ENCODE data around the gene ANKRD55.

ANKRD55 gene

DNA sequence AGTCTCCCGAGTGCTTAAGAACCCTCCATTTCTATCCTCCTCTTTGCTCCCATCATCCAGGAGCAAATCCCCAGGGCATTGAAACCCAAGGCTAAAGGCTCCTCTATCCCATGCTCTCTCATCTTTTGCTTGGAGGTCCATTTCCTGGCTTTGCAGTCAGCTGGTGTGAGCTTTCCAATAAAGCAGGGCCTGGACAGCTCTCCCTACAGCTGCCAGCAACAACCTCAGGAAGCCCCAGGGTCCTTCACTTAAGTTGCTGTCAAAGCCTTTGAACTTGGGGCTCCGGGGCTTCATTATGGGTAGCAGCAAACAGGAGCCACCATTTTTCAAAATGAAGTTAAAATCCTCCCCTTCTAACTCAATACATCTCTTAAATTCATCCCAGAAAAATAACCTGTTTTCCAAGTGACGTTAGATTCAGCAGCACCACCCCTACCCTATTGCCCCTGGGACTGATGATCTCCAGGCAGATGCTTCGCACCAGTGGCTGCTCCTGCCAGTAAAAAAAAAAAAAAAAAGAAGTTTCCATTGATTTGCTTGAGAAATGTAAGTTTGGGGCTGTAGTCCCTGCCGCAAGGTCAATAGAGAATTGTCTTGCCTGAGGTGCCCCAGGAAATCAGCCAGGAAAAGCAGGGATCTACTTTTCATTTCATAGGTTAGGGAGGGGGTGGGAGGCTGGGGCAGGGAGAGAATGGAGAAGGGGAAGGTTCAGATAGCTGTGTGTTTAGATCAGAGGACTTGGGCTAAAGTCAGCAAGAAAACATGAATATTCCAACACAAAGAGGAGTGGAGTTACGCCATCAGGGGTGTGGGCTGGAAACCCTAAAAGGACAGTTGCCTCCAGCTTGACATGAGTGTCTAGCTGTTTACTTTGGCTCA, 154.6 kb downstream of the ANKRD55 start:
- DNase-seq (ENCODE audit: low read depth) = no peak

DNA sequence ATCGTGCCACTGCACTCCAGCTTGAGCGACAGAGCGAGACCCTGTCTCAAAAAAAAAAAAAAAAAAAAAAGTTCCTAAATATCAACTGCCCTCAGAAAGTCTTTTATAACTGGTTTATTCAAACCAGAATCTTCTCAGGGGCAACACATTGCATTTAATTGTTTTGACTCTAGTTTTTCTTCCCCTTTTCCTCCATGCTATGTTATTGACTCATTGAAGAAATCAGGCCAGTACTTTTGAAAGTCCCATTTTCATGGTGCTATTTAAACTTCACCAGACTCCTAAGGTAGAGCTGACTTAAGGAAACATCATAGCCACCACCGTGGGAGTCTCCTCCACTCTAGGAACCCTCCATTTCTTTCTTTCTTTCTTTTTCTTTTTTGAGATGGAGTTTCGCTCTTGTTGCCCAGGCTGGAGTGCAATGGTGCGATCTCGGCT, 155.3 kb downstream of the ANKRD55 start:
- no peak for DNase-seq (ENCODE audit: low read depth)

DNA sequence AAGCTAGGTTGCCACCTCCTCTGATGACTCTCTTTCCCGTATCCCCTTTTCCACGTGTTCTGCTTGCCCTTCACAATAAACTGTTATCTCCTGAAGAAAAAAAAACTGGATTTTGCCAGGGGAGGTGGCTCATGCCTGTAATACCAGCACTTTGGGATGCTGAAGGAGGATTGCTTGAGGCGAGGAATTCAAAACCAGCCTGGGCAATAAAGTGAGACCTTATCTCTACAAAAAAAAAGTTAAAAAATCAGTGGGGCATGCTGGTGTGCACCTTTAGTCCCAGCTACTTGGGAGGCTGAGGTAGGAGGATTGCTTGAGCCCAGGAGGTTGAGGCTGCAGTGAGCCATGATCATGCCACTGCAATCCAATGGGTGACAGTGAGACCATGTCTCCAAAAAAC, 156.6 kb downstream of the ANKRD55 start:
- DNase-seq (ENCODE audit: low read depth) = no peak

GRCh38 chr5:56075361-56075760, 157.8 kb downstream of the ANKRD55 start:
- DNase-seq (ENCODE audit: low read depth) = no peak

- DNase-seq (ENCODE audit: low read depth) = no peak
These were observed 160.0 kb downstream of the ANKRD55 start for GRCh38 chr5:56072863-56073766.

GRCh38 chr5:56071470-56071869, 161.7 kb downstream of the ANKRD55 start:
- DNase-seq (ENCODE audit: low read depth) = no peak

DNA sequence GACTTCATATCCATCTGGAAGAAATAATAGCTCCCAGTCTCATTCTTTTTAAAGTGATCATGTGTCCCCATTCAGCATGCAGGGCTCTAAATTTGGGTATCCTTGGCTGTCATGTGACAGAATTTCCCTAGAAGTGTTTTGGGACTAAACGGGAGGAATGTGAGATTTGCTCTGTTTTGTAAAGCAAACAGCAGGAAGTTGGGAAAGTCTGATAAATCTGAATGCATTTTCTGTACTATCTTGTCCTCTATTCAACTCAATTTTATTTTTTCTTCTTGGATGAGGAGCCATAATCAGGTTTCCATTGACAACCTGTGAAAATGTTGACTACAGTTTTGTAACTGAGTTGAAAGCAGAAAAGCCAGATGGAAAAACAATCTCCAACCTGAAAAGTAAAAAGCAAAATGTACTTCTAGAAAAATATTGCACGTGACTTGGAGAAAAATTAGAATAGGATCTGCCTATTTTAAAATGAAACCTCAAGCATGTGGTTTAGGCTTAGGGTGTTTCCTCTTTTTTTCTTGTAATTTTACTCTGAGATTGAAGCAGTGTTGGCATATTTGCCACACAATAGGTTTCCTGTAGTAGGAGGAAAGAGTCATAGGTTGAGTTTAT, 162.2 kb downstream of the ANKRD55 start:
- no peak for DNase-seq (ENCODE audit: low read depth)

DNA sequence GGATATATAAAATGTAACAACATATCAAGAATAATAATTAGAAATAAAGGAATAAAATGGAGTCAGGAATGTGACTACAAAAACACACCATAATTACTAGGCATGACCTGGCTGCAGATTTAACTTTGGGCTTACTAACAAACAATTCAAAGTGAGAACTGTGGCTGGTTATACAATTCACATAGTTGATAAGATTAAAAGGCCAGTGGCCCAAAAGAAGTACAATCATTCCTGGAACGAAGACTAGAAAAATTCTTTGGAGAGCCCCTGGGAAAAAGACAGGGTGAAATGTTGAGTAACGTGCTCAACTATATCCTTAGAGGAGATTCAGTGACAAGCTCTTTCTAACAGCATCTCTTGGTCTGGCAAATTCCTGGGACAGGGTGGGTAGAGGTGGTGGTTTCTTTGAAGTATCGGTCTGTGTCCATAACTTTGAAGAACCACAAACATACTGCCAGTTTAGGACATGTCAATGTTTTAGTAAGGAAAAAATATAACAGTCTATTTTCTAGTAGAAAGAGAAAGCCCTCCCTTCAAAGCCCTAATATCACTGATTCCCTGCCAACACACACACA, 163.4 kb downstream of the ANKRD55 start:
- DNase-seq (ENCODE audit: low read depth) = no peak

GRCh38 chr5:56066931-56067450, 166.1 kb downstream of the ANKRD55 start:
- no peak for DNase-seq (ENCODE audit: low read depth)

DNA sequence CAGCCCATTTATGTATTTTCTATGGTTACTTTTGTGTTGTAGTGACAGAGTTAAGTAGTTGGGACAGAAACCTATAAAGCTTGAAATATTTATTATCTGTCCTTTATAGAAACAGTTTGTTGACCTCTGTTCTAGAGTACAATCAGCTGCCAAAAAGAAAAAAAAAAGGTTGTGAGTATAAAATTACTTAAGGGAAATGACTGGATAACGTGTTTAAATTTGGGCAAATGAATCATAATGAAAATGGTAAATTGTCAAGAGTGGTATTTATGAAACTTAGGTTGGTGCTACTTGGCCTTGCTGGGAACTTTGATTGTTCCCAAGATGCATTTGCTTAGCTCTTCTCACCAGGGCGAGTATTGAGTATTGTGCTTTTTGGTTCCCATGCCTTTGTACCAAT, 168.1 kb downstream of the ANKRD55 start:
- no peak for DNase-seq (ENCODE audit: low read depth)

- no peak for DNase-seq (ENCODE audit: low read depth)
These were observed 172.6 kb downstream of the ANKRD55 start for GRCh38 chr5:56060276-56061110.

- no peak for DNase-seq (ENCODE audit: low read depth)
These were observed 173.3 kb downstream of the ANKRD55 start for GRCh38 chr5:56059854-56060253.

DNA sequence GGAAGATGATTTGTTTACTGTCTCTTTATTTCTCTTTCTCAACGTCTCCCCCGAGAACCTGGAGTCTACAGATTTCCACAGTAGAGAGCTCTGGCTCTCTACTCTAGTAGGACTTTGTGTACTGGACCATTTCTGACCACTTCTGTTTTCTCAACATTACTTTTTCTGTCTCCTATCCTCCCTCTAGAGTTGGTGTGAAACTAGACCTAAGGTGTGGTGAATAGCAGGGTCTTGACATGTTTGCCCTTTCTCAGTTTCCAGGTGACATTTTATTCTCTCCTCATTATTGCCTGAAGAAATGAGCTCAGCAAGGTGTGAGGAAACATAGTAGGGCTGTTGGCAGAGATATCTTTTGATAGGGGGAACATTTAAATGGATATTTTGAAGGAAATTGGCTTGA, 176.3 kb downstream of the ANKRD55 start:
- no peak for DNase-seq (ENCODE audit: low read depth)

GRCh38 chr5:56055859-56056258, 177.3 kb downstream of the ANKRD55 start:
- DNase-seq (ENCODE audit: low read depth) = no peak

DNA sequence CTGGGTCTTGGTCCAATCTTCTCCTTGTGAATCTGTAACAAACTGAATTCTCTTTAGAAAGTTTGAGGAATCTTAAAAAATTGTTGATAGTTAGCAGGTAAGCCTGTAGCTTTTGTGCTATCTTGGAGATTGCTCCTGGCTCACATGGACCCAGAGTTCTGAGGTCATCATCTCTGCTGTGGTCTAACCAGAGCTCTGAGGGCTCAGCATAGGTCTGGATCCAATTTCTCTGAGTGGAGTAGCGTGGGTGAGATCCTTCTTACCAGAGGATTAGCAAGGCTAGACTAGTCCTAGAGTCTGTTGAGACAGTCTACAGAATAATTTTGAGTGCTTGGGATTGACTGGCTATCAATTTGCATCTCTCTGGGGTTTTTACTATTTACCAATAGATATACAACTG, 177.8 kb downstream of the ANKRD55 start:
- no peak for DNase-seq (ENCODE audit: low read depth)

DNA sequence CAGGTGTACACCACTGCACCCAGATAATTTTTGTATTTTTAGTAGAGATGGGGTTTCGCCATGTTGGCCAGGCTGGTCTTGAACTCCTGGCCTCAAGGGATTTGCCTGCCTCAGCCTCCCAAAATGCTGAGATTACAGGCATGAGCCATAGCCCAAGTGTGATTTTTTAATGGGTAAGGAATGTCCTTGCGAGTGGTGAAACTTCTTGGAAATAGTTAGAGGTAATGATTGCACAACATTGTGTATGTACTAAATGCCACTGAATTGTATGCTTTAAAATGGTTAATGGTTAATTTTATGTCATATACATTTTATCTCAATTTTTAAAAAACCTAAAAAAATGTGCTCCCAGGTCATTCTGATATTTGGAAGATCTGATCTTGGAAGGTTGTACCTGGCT, 178.5 kb downstream of the ANKRD55 start:
- DNase-seq (ENCODE audit: low read depth) = no peak

GRCh38 chr5:56053363-56053762, 179.8 kb downstream of the ANKRD55 start:
- DNase-seq (ENCODE audit: low read depth) = no peak

- no peak for DNase-seq (ENCODE audit: low read depth)
These were observed 180.4 kb downstream of the ANKRD55 start for GRCh38 chr5:56052735-56053134.

DNA sequence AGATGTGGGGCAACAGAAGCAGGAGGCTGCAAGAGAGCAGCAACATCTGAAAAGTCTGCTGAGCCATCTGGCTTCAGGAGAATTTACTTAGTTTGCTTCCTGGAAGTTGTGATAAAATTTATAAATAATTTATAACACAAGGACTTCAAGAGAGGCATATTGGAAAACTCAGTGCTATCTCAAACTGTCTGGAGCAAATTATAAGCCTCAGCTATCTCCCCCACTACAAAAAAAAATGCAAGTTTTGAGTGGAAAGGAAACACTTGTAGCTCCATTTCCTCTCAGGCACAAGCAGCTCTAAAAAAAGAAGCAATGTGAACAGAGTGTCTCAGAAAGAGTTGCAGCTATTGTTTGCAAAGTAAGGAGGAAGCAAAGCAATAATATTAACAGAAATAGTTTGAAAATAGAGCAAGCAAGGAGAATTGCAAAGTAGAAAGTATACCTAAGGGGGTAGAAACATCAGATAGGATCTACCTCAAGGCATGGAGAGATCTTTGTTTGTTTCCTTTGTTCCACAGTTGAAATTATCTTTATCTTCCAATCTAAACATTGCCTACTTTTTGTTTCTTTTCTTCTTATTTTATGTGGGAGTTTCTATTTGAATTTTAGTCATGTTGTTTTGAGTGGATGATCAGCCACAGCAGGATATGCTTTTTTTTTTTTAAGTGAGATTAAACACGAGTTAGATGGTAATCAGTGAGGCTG, 182.4 kb downstream of the ANKRD55 start:
- no peak for DNase-seq (ENCODE audit: low read depth)

Measured in stimulated activated CD8-positive, alpha-beta memory T cell treated with anti-CD3 and anti-CD28 coated beads, Interleukin-12 subunit alpha, Interleukin-12 subunit beta, amount 100 ng/mL, for 1 hour (primary cell).